IMR-90 (cell line): ENCODE measurements around the gene COQ8A. TPM values are rescaled to one million over a fixed set of nuclear protein-coding genes. Genes with fewer than 3 reads are reported as not detected.

ENCODE experiments used
- ATAC-seq: fragments of 200-7000 bp; cut with Tn5 transposase; 2 replicates; pipeline ENCODE4 v1.9.1; 2020; ENCODE audit warnings: low read depth, mild to moderate bottlenecking, moderate library complexity
- BruUV-seq: library from RNA; stranded (reverse); fragments of 400-500 nt; replicated peaks from 2 replicates; lab custom pipeline; 2021; lab: Mats Ljungman, UMichigan
- CTCF ChIA-PET: fragments of 300-600 bp; formaldehyde crosslinking; extraction: SDS; loops from one replicate; lab custom pipeline; 2021; ENCODE audit warnings: antibody characterized with exemption; lab: Yijun Ruan, JAX
- POLR2A ChIA-PET: fragments of 300-600 bp; sonication (Branson Sonifier 250); formaldehyde crosslinking; loops from one replicate; lab custom pipeline; 2022; ENCODE audit warnings: antibody characterized with exemption; ENCODE audit not compliant: unreplicated experiment; lab: Charles Lee
- DNase-seq: peaks from one replicate; pipeline ENCODE4 v3.0.0; 2013
- H2AFZ ChIP-seq: replicated peaks from 2 replicates; pipeline ENCODE3; 2013; ENCODE audit warnings: low read length, mild to moderate bottlenecking; ENCODE audit not compliant: poor library complexity
- H2AK5ac ChIP-seq: 2 replicates; pipeline ENCODE4 v1.6.1; 2013; ENCODE audit warnings: low read depth, low read length, inconsistent platforms
- H2AK9ac ChIP-seq: replicated peaks from 2 replicates; pipeline ENCODE3; 2013; ENCODE audit warnings: mild to moderate bottlenecking, low read depth, low read length, moderate library complexity; ENCODE audit not compliant: poor library complexity
- H2BK120ac ChIP-seq: 2 replicates; pipeline ENCODE4 v1.6.1; 2013; ENCODE audit warnings: low read depth, low read length, inconsistent platforms
- H2BK15ac ChIP-seq: 3 replicates; pipeline ENCODE4 v1.6.1; 2013; ENCODE audit warnings: low read depth, low read length, inconsistent platforms
- H2BK20ac ChIP-seq: 2 replicates; pipeline ENCODE4 v1.6.1; 2013; ENCODE audit warnings: low read depth, mild to moderate bottlenecking, inconsistent platforms, low read length, moderate library complexity
- H2BK5ac ChIP-seq: 2 replicates; pipeline ENCODE4 v1.6.1; 2013; ENCODE audit warnings: mild to moderate bottlenecking, low read depth, low read length, inconsistent platforms; ENCODE audit not compliant: poor library complexity, severe bottlenecking
- H3K14ac ChIP-seq: replicated peaks from 2 replicates; pipeline ENCODE4 v1.6.1; 2013; ENCODE audit warnings: low read depth, low read length, inconsistent platforms
- H3K18ac ChIP-seq: 2 replicates; pipeline ENCODE4 v1.6.1; 2013; ENCODE audit warnings: low read depth, low read length, control low read depth
- H3K23ac ChIP-seq: 2 replicates; pipeline ENCODE4 v1.6.1; 2013; ENCODE audit warnings: low read depth, low read length, inconsistent platforms
- H3K27ac ChIP-seq: 2 replicates; pipeline ENCODE4 v1.5.1; 2013; ENCODE audit warnings: mild to moderate bottlenecking, control low read depth, low read length; ENCODE audit not compliant: insufficient read depth
- H3K27me3 ChIP-seq: 2 replicates; pipeline ENCODE4 v1.6.1; 2013; ENCODE audit warnings: low read length; ENCODE audit not compliant: control insufficient read depth, insufficient read depth
- H3K36me3 ChIP-seq: 2 replicates; pipeline ENCODE4 v1.6.1; 2013; ENCODE audit warnings: low read length, mixed read lengths; ENCODE audit not compliant: control insufficient read depth, insufficient read depth
- H3K4ac ChIP-seq: 2 replicates; pipeline ENCODE4 v1.6.1; 2013; ENCODE audit warnings: low read depth, low read length, inconsistent platforms
- H3K4me1 ChIP-seq: 2 replicates; pipeline ENCODE4 v1.6.1; 2013; ENCODE audit warnings: low read length, mixed read lengths; ENCODE audit not compliant: control insufficient read depth, insufficient read depth
- H3K4me2 ChIP-seq: 2 replicates; pipeline ENCODE4 v1.6.1; 2013; ENCODE audit warnings: low read depth, mild to moderate bottlenecking, control low read depth, low read length, moderate library complexity
- H3K4me3 ChIP-seq: 2 replicates; pipeline ENCODE4 v1.5.1; 2013; ENCODE audit warnings: low read depth, mild to moderate bottlenecking, control low read depth, low read length, moderate library complexity; ENCODE audit not compliant: insufficient read depth
- H3K56ac ChIP-seq: 2 replicates; pipeline ENCODE4 v1.6.1; 2013; ENCODE audit warnings: low read length, inconsistent platforms; ENCODE audit not compliant: insufficient read depth; ENCODE audit errors: extremely low read depth
- H3K79me1 ChIP-seq, 2 experiments: 2 replicates each; pipeline ENCODE4 v1.6.1; 2013; ENCODE audit warnings: low read length in 2 of 2, inconsistent platforms in 1 of 2, low read depth in 1 of 2
- H3K9ac ChIP-seq: 2 replicates; pipeline ENCODE4 v1.6.1; 2013; ENCODE audit warnings: low read depth, low read length, control low read depth
- H3K9me1 ChIP-seq: 2 replicates; pipeline ENCODE4 v1.6.1; 2013; ENCODE audit warnings: low read length, inconsistent platforms; ENCODE audit not compliant: insufficient read depth
- H3K9me3 ChIP-seq: 2 replicates; pipeline ENCODE4 v1.6.1; 2013; ENCODE audit warnings: low read length; ENCODE audit not compliant: control insufficient read depth, insufficient read depth
- H4K20me1 ChIP-seq: 2 replicates; pipeline ENCODE4 v1.6.1; 2013; ENCODE audit warnings: low read length, inconsistent platforms; ENCODE audit not compliant: insufficient read depth
- H4K5ac ChIP-seq: 2 replicates; pipeline ENCODE4 v1.6.1; 2013; ENCODE audit warnings: mild to moderate bottlenecking, low read depth, low read length, control low read depth
- H4K8ac ChIP-seq, 2 experiments: 2 replicates each; pipeline ENCODE4 v1.6.1; 2013; ENCODE audit warnings: low read depth in 2 of 2, low read length in 2 of 2, control low read depth in 1 of 2, inconsistent platforms in 1 of 2
- H4K91ac ChIP-seq: 2 replicates; pipeline ENCODE4 v1.6.1; 2013; ENCODE audit warnings: low read depth, low read length, inconsistent platforms; ENCODE audit not compliant: insufficient read depth
- BHLHE40 ChIP-seq: fragments of 150-350 bp; IDR thresholded peaks from 2 replicates; pipeline ENCODE4 v1.6.1; 2016; ENCODE audit warnings: mild to moderate bottlenecking, low read depth, low read length
- CEBPB ChIP-seq: IDR thresholded peaks from 2 replicates; pipeline ENCODE4 v1.6.1; 2012; ENCODE audit warnings: low read depth, low read length, improper control_type of control experiment
- CTCF ChIP-seq: conservative IDR thresholded peaks from 2 replicates; pipeline ENCODE4 v1.5.1; 2012; ENCODE audit warnings: mild to moderate bottlenecking, low read depth, low read length, improper control_type of control experiment
- ELK1 ChIP-seq: fragments of 150-350 bp; IDR thresholded peaks from 2 replicates; pipeline ENCODE4 v1.6.1; 2016; ENCODE audit warnings: low read depth, mild to moderate bottlenecking, low read length, moderate library complexity, borderline replicate concordance
- FOS ChIP-seq: fragments of 150-350 bp; IDR thresholded peaks from 2 replicates; pipeline ENCODE4 v1.6.1; 2016; ENCODE audit warnings: low read depth, low read length
- MAFK ChIP-seq: IDR thresholded peaks from 2 replicates; pipeline ENCODE4 v1.6.1; 2012; ENCODE audit warnings: low read depth, low read length, improper control_type of control experiment
- MXI1 ChIP-seq: IDR thresholded peaks from 2 replicates; pipeline ENCODE4 v1.6.1; 2012; ENCODE audit warnings: low read depth, mild to moderate bottlenecking, low read length, moderate library complexity, borderline replicate concordance
- NFE2L2 ChIP-seq: fragments of 150-350 bp; IDR thresholded peaks from 2 replicates; pipeline ENCODE4 v1.6.1; 2016; ENCODE audit warnings: low read depth, mild to moderate bottlenecking, low read length
- POLR2A ChIP-seq: IDR thresholded peaks from 2 replicates; pipeline ENCODE4 v1.6.1; 2012; ENCODE audit warnings: mild to moderate bottlenecking, low read depth, low read length
- RAD21 ChIP-seq: IDR thresholded peaks from 2 replicates; pipeline ENCODE4 v1.6.1; 2012; ENCODE audit warnings: low read length, improper control_type of control experiment
- RCOR1 ChIP-seq: IDR thresholded peaks from 2 replicates; pipeline ENCODE4 v1.6.1; 2012; ENCODE audit warnings: mild to moderate bottlenecking, low read length, improper control_type of control experiment; ENCODE audit not compliant: insufficient replicate concordance
- RFX5 ChIP-seq: IDR thresholded peaks from 2 replicates; pipeline ENCODE4 v1.8.0; 2012; ENCODE audit warnings: low read depth, mild to moderate bottlenecking, low read length, moderate library complexity
- USF2 ChIP-seq: fragments of 150-350 bp; IDR thresholded peaks from 2 replicates; pipeline ENCODE4 v1.6.1; 2017; ENCODE audit warnings: mild to moderate bottlenecking, antibody characterized with exemption, low read length, low read depth
- WGBS, 2 experiments: methylation state at CpG; one replicate each; pipeline versions ENCODE4 v1.1.5 to v1.1.7; 2013; ENCODE audit warnings: missing lambda C conversion rate in 2 of 2; ENCODE audit not compliant: insufficient read length in 1 of 2; ENCODE audit errors: extremely low coverage in 2 of 2; 5-methylcytosine and 5-hydroxymethylcytosine counted together
- dilution Hi-C: fragments of 300-500 bp; cut with HindIII; formaldehyde crosslinking; loops from one replicate; pipeline ENCODE4 v1.14.3; 2018; ENCODE audit warnings: low sequenced_read_pairs; ENCODE audit not compliant: unreplicated experiment
- in situ Hi-C: fragments of 300-500 bp; cut with MboI; formaldehyde crosslinking; loops from 3 replicates; pipeline ENCODE4 v1.14.3; 2019; ENCODE audit warnings: low sequenced_read_pairs, inconsistent platforms, mixed read lengths
- intact Hi-C: fragments of 100-400 bp; cut with micrococcal nuclease; formaldehyde crosslinking; loops from 2 replicates; pipeline ENCODE4 v1.10.0; 2022
- polyA plus RNA-seq, 3 experiments: library from polyadenylated mRNA; depleted of rRNA; stranded (reverse); fragments of >200 nt; gene quantifications; 2 replicates each; pipeline ENCODE4 v1.2.3, GENCODE V29; 2012; ENCODE audit warnings: low replicate concordance in 1 of 3
- total RNA-seq: library from RNA; depleted of rRNA; stranded (reverse); fragments of >200 nt; gene quantifications from 2 replicates; pipeline ENCODE4 v1.2.3, GENCODE V29; 2012

Gene COQ8A
- total and polyA plus RNA-seq, 2 of the 4 experiments (the other 2 are of a cell fraction) = 3.8 to 6.1 TPM

GRCh38 chr1:226945106-226945857 lies 5.2 kb downstream of the COQ8A start:
- H4K20me1 ChIP-seq = no peaks in the 10 kb centered on the region
- H3K27ac ChIP-seq = no peak overlapping the region
- no peak overlapping the region for H4K91ac ChIP-seq
- no peak overlapping the region for H2BK15ac ChIP-seq
- ChIA-PET CTCF (no interaction called here), POLR2A (no interaction called here)
- H3K4me3 ChIP-seq = no peak overlapping the region
- H3K23ac ChIP-seq = no peak overlapping the region
- no peaks in the 10 kb centered on the region for H3K27me3 ChIP-seq
- H3K9ac ChIP-seq = no peak overlapping the region
- H2BK20ac ChIP-seq = no peak overlapping the region
- peaks cover 3% of the 10 kb centered on the region; the same call in 1 of the 2 replicates for H3K4me1 ChIP-seq
- dilution Hi-C loops = no loop called here
- peak overlapping the region; percentile 46 for H2AFZ ChIP-seq
- no peak overlapping the region for H4K5ac ChIP-seq
- H3K18ac ChIP-seq = no peak overlapping the region
- H2BK120ac ChIP-seq = no peak overlapping the region
- no peaks in the 10 kb centered on the region for H3K36me3 ChIP-seq
- H3K79me1 ChIP-seq = no peaks in the 10 kb centered on the region; a peak in 1 of 4 replicates
- H2AK9ac ChIP-seq = no peak overlapping the region
- no peak overlapping the region for H3K4me2 ChIP-seq
- no peak for DNase-seq
- no peak overlapping the region for H2AK5ac ChIP-seq
- H3K4ac ChIP-seq = no peak overlapping the region
- no TSS peak for BruUV-seq
- WGBS, 2 experiments = 59% methylated on average over 10 of the region's 19 CpGs; no CpG with 5 or more reads in 1 of the 2 experiments
- no peak overlapping the region for H4K8ac ChIP-seq
- H3K9me1 ChIP-seq = no peaks in the 10 kb centered on the region; the same call in 1 of the 2 replicates
- ATAC-seq = no peak; the same call in 1 of the 2 replicates
- TF ChIP-seq MXI1 = no peak
- no peak for TF ChIP-seq CTCF
- TF ChIP-seq RCOR1 = no peak
- no peak for TF ChIP-seq NFE2L2
- no peak for TF ChIP-seq BHLHE40
- no peak for TF ChIP-seq RAD21
- TF ChIP-seq USF2 = no peak
- no peak for TF ChIP-seq ELK1
- no peak for TF ChIP-seq MAFK
- TF ChIP-seq CEBPB = no peak
- no peak for TF ChIP-seq RFX5
- no peak for TF ChIP-seq POLR2A
- TF ChIP-seq FOS = no peak
- in situ Hi-C loops = no loop called here
- H3K9me3 ChIP-seq = no peaks in the 10 kb centered on the region
- intact Hi-C loops = no loop called here
- no peak overlapping the region for H3K56ac ChIP-seq
- H3K14ac ChIP-seq = no peak overlapping the region
- no peak overlapping the region for H2BK5ac ChIP-seq
